ENCODE measurements around the gene SAMD13. TPM values are rescaled to one million over a fixed set of nuclear protein-coding genes. Genes with fewer than 3 reads are reported as not detected.

The SAMD13 gene
- 1 to 10 TPM; 1.0 to 1.2 TPM for total RNA-seq

DNA sequence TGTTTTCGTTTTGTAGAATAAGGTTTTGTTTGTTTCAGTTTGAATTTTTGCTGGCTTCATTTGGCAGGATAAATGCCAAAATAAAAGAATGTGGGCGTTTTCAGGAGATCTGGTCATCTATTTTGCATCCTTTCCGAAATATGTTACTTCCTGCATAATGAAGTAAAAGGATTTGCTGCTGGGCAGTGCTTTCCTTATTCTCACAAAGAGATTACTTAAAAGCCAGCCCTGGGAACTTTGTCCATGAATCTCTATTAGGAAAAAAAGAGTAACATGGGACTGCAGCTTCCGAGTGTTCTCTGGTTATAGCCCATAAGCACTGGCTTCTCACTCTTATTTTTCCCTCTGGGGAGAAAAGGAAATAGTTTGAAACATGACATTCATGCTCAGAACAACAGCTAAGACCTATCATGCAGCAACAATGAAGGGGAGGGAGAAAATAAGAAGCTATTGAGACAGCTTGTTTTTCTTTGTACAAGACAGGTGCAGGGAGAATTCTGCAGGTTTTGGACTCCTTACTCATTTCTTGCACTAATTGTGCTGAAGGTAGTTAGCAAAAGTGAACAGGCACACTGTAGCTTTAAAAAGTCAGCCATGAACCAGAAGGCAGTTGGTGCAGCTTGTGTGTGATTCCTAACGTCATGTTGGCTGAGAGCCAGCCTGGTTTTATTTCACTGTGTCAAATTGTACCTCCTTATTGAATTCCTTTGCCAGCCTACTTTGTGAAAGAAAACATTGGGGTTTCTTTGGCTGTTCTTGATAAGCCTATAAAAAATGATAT, at the start of gene SAMD13:
Gene SAMD13 (plus strand): TSS at position 705 of the 781 bp plus-strand sequence. CDS start 1,527 bp downstream, outside the sequence.
- H3K27me3 Mint-ChIP-seq: peaks cover 3% of the 10 kb centered on the region
- intact Hi-C loops (cut with DNase I, micrococcal nuclease): loop anchor here (5.0 to 10.0 kb wide), 4 partner anchors 134 to 451 kb away; partner anchors contain the start of gene CTBS (in 1 of the 2)
- peak; percentile 75 for DNase-seq
- H3K4me3 Mint-ChIP-seq: peak within 1 kb of the TSS; percentile 64
- H3K9me3 Mint-ChIP-seq (ENCODE audit: low read depth): no peaks in the 10 kb centered on the region
- ChIA-PET CTCF (interaction anchor here (0.7 to 0.9 kb wide), 4 partner anchors 10 to 212 kb away, joined by 3 to 4 read pairs (median 3); partner anchors contain the start of gene PRKACB), POLR2A (interaction anchor here (0.7 kb wide), 1 partner anchor 123 kb away, joined by 3 read pairs; no protein-coding TSS in a partner anchor)
- peak; percentile 43 for ATAC-seq
- no peaks in the 10 kb centered on the region for H3K36me3 Mint-ChIP-seq (ENCODE audit: low read depth)
- H3K27ac Mint-ChIP-seq: peak within 1 kb of the TSS; percentile 49
- H3K4me1 Mint-ChIP-seq: peaks cover 43% of the 10 kb centered on the region

DNA sequence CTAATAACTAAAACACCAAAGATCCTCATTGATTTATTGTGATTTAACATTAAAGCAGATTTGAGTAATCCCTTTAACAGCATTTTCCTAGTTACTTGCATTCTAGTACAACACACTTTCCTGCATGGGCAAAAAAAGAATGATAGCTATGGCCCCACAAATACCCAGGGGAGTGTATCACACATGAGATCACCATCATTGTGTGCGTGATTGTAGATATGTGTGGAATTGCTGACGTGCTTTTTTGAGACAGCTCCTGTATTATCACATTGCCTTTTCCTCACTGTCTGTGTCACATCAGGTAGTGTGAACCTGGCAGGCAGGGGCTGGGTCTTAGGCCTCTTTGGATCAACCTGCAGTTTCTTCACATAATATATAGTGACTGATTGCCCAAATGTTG, 48.5 kb upstream of the SAMD13 start:
- Mint-ChIP-seq H3K4me1 (no peaks in the 10 kb centered on the region), H3K4me3 (no peak overlapping the region), H3K27me3 (no peaks in the 10 kb centered on the region), H3K27ac (no peak overlapping the region), H3K9me3 (ENCODE audit: low read depth) (peaks cover 14% of the 10 kb centered on the region), H3K36me3 (ENCODE audit: low read depth) (no peaks in the 10 kb centered on the region)
- DNase-seq: no peak
- ATAC-seq: no peak
- intact Hi-C loops (cut with DNase I, micrococcal nuclease): no loop called here
- ChIA-PET CTCF (no interaction called here), POLR2A (no interaction called here)

DNA sequence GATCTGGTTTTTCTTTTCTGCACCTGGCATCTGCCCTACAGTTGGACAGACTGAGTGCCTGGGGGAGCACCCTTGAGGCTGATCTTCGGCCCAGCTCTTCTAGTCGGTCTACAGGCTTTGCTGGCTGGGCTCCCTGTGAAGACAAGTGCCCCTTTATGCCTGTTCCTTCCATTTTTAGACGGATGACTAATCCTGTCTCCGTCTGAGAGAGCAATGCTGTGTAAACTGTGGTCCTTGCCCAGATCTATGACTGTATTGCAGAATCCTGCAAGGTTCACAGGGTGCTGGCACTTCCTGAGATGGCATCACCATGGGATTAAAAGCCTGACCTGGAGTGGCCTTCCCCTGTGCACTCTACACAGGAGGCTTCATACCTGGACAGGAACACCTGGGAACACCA, 47.6 kb upstream of the SAMD13 start:
- DNase-seq (no peak), ATAC-seq (no peak)
- intact Hi-C loops (cut with DNase I, micrococcal nuclease): no loop called here
- Mint-ChIP-seq H3K27me3 (no peaks in the 10 kb centered on the region), H3K27ac (no peak overlapping the region), H3K9me3 (ENCODE audit: low read depth) (peaks cover 14% of the 10 kb centered on the region), H3K4me3 (no peak overlapping the region), H3K36me3 (ENCODE audit: low read depth) (no peaks in the 10 kb centered on the region), H3K4me1 (no peaks in the 10 kb centered on the region)
- CTCF ChIA-PET: no interaction called here
- POLR2A ChIA-PET: no interaction called here

DNA sequence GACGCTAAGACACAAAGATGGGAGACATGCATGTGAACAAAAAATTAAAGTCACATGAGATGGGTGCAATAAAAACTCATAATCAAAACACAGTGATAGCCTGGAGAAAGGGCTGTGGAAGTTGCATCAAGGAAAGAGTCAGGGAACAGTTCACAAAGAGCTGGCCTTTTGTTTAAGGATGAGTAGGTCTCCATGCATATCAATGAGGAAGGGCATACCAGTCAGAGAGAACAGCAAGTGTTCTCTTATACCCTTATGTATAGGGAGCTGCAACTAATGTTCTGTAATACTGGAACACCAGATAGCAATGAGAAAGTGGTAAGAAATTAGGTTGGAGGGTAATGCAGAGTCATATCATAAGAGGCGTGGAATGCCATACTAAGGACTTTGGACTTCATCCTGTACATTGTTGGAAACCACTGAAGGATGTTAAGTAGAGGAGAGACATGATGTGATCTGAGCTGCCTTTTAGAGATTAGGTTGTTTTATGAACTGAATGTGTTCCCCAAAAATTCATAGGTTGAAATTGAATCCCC, 46.7 kb upstream of the SAMD13 start:
- CTCF ChIA-PET: no interaction called here
- no peaks in the 10 kb centered on the region for H3K4me1 Mint-ChIP-seq
- H3K36me3 Mint-ChIP-seq (ENCODE audit: low read depth): no peaks in the 10 kb centered on the region
- POLR2A ChIA-PET: no interaction called here
- ATAC-seq (no peak), DNase-seq (no peak)
- no peak overlapping the region for H3K27ac Mint-ChIP-seq
- H3K27me3 Mint-ChIP-seq: no peaks in the 10 kb centered on the region
- H3K4me3 Mint-ChIP-seq: no peak overlapping the region
- intact Hi-C loops (cut with DNase I, micrococcal nuclease): no loop called here
- peaks cover 14% of the 10 kb centered on the region for H3K9me3 Mint-ChIP-seq (ENCODE audit: low read depth)

DNA sequence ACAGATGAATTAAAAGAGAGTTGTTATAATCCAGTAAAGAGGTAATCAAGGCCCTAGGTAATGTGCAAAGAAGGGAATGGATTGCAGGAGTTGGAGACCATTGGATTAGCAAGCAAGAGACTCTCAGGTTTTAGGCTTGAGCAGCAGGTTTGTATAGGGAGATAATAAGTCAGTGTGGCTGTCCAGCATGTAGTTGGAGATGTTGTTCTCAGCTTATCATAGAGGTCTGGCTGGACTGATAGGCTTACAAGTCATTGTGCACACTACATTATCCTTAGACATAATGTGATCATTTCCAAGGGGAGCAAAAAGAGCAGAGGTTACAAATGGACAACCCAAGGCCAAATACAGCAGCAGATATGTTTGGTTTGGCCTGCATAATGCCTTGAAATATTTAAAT, 45.9 kb upstream of the SAMD13 start:
- no peaks in the 10 kb centered on the region for H3K27me3 Mint-ChIP-seq
- DNase-seq: no peak
- CTCF ChIA-PET: interaction anchor here (0.8 kb wide), 1 partner anchor 269 kb away, joined by 3 read pairs; no protein-coding TSS in a partner anchor
- no peak overlapping the region for H3K4me3 Mint-ChIP-seq
- peaks cover 8% of the 10 kb centered on the region for H3K9me3 Mint-ChIP-seq (ENCODE audit: low read depth)
- no peaks in the 10 kb centered on the region for H3K4me1 Mint-ChIP-seq
- POLR2A ChIA-PET: no interaction called here
- no peaks in the 10 kb centered on the region for H3K36me3 Mint-ChIP-seq (ENCODE audit: low read depth)
- intact Hi-C loops (cut with DNase I, micrococcal nuclease): no loop called here
- no peak overlapping the region for H3K27ac Mint-ChIP-seq
- ATAC-seq: no peak

- Mint-ChIP-seq H3K9me3 (ENCODE audit: low read depth) (no peaks in the 10 kb centered on the region), H3K27ac (no peak overlapping the region), H3K36me3 (ENCODE audit: low read depth) (no peaks in the 10 kb centered on the region), H3K4me3 (no peak overlapping the region), H3K4me1 (no peaks in the 10 kb centered on the region), H3K27me3 (no peaks in the 10 kb centered on the region)
- no peak for ATAC-seq
- intact Hi-C loops (cut with DNase I, micrococcal nuclease): no loop called here
- ChIA-PET POLR2A (no interaction called here), CTCF (no interaction called here)
- DNase-seq: no peak
These were observed 43.9 kb upstream of the SAMD13 start for GRCh38 chr1:84257617-84258016.

DNA sequence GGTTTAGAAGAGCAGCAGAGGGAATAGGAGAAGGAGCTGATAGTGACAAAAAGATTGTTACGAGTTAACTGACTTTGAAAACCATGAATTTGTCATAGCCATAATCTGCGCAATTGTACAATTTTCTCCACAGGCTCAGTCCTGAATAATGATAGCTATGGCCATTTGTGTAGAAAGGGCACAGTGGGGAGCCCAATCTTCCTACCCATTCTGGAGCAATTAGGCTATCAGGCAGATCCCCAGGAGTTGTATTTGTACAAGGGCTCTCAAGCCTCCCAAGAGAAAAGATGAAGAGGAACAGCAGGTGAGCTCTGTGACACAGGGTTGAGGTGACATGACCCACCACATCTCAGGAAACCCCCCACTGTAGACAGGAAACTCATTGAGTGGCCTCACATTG, 42.1 kb upstream of the SAMD13 start:
- no peaks in the 10 kb centered on the region for H3K36me3 Mint-ChIP-seq (ENCODE audit: low read depth)
- H3K27me3 Mint-ChIP-seq: no peaks in the 10 kb centered on the region
- no peak overlapping the region for H3K27ac Mint-ChIP-seq
- intact Hi-C loops (cut with DNase I, micrococcal nuclease): no loop called here
- H3K4me1 Mint-ChIP-seq: no peaks in the 10 kb centered on the region
- no peak for ATAC-seq
- no peak overlapping the region for H3K4me3 Mint-ChIP-seq
- no peaks in the 10 kb centered on the region for H3K9me3 Mint-ChIP-seq (ENCODE audit: low read depth)
- ChIA-PET CTCF (no interaction called here), POLR2A (no interaction called here)
- DNase-seq: no peak

- DNase-seq (no peak), ATAC-seq (no peak)
- Mint-ChIP-seq H3K27ac (no peak overlapping the region), H3K36me3 (ENCODE audit: low read depth) (no peaks in the 10 kb centered on the region), H3K4me3 (no peak overlapping the region), H3K4me1 (no peaks in the 10 kb centered on the region), H3K27me3 (no peaks in the 10 kb centered on the region), H3K9me3 (ENCODE audit: low read depth) (no peaks in the 10 kb centered on the region)
- intact Hi-C loops (cut with DNase I, micrococcal nuclease): no loop called here
- ChIA-PET POLR2A (no interaction called here), CTCF (interaction anchor here (0.7 kb wide), 1 partner anchor 28 kb away, joined by 3 read pairs; no protein-coding TSS in a partner anchor)
These were observed 41.5 kb upstream of the SAMD13 start for GRCh38 chr1:84259989-84260388.

DNA sequence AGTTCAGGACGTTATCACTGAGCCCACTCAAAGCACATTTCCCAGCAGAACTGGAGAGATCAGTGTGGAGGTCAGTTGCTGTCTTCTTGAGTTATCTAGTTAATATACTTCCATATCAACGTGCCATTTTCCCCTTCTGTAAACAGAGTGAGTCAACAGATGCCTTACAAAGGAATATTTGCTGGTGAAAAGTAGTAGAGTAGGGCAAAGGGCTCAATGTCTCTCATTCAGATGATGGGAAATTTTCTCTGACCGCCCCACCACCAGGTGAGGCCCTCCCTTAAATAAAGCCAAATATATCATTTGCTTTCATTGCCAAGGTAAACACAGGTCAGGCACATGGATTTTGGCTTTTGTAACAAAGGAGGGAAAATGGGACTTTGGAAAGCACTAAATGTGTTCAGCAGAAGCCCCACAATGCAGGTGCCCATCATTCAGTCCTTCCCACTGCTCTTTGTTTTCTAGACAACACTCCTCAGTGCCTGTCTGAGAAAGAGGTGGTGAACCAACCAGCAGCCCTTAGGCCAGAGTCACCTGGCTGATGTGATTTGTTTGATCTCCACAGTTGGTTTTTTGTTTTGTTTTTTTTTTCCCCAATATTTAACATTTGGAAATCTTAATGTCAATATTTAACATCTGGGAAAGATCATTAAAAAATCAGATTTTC, 40.5 kb upstream of the SAMD13 start:
- POLR2A ChIA-PET: no interaction called here
- intact Hi-C loops (cut with DNase I, micrococcal nuclease): no loop called here
- H3K36me3 Mint-ChIP-seq (ENCODE audit: low read depth): no peaks in the 10 kb centered on the region
- no peaks in the 10 kb centered on the region for H3K4me1 Mint-ChIP-seq
- DNase-seq (no peak), ATAC-seq (no peak)
- no peaks in the 10 kb centered on the region for H3K9me3 Mint-ChIP-seq (ENCODE audit: low read depth)
- CTCF ChIA-PET: no interaction called here
- H3K27me3 Mint-ChIP-seq: no peaks in the 10 kb centered on the region
- H3K4me3 Mint-ChIP-seq: no peak overlapping the region
- no peak overlapping the region for H3K27ac Mint-ChIP-seq

- no peak for DNase-seq
- Mint-ChIP-seq H3K9me3 (ENCODE audit: low read depth) (no peaks in the 10 kb centered on the region), H3K36me3 (ENCODE audit: low read depth) (no peaks in the 10 kb centered on the region), H3K4me1 (no peaks in the 10 kb centered on the region), H3K27me3 (no peaks in the 10 kb centered on the region), H3K4me3 (no peak overlapping the region), H3K27ac (no peak overlapping the region)
- intact Hi-C loops (cut with DNase I, micrococcal nuclease): no loop called here
- ChIA-PET CTCF (interaction anchor here (0.9 kb wide), 1 partner anchor 195 kb away, joined by 3 read pairs; no protein-coding TSS in a partner anchor), POLR2A (no interaction called here)
- no peak for ATAC-seq
These were observed 36.5 kb upstream of the SAMD13 start for GRCh38 chr1:84264961-84265360.

DNA sequence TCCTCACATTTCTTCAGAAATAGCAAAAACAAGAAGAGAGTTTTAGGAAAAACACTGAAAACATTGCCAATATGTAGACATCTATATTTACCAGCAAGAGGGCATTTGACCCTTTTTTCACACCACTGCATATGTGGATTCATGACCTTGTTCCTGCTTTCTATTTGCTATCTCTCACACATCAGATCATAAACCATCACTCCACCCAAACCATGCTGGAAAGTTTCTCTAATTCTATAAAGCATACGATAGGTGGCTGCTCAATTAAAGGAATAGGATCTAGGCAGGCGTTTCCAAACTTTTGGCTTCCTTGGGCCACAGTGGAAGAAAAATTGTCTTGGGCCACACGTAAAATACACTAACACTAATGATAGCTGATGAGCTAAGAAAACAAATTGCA, 35.6 kb upstream of the SAMD13 start:
- no peak overlapping the region for H3K4me3 Mint-ChIP-seq
- peaks cover 2% of the 10 kb centered on the region for H3K4me1 Mint-ChIP-seq
- POLR2A ChIA-PET: no interaction called here
- DNase-seq: no peak
- intact Hi-C loops (cut with DNase I, micrococcal nuclease): no loop called here
- no peak overlapping the region for H3K27ac Mint-ChIP-seq
- CTCF ChIA-PET: interaction anchor here (0.7 to 1.1 kb wide), 3 partner anchors 14 to 196 kb away, joined by 3 to 4 read pairs (median 3); no protein-coding TSS in a partner anchor
- H3K27me3 Mint-ChIP-seq: no peaks in the 10 kb centered on the region
- H3K36me3 Mint-ChIP-seq (ENCODE audit: low read depth): no peaks in the 10 kb centered on the region
- H3K9me3 Mint-ChIP-seq (ENCODE audit: low read depth): no peaks in the 10 kb centered on the region
- no peak for ATAC-seq

DNA sequence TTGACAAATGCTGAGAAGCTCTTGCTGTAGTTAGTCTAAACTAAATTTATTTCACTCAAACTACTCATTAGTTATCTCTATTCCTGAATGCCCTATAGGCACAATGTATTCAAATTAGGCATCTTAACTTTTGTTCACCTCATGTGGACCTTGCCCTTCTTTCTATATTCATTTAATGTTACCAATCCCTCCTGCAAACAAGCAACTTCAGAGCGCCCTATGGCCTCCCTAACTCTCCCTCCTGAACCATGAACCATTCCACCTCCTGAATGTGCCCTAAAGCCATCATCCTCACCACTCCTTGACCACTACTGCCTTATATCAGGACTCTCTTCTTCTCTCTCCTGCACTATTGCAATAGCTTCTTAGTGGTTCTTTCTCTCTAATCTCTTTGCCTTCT, 34.8 kb upstream of the SAMD13 start:
- intact Hi-C loops (cut with DNase I, micrococcal nuclease): no loop called here
- no peak overlapping the region for H3K27ac Mint-ChIP-seq
- peaks cover 10% of the 10 kb centered on the region for H3K4me1 Mint-ChIP-seq
- no peak overlapping the region for H3K4me3 Mint-ChIP-seq
- ATAC-seq (no peak), DNase-seq (no peak)
- ChIA-PET POLR2A (no interaction called here), CTCF (interaction anchor here (1.1 kb wide), 1 partner anchor 86 kb away, joined by 3 read pairs; no protein-coding TSS in a partner anchor)
- H3K9me3 Mint-ChIP-seq (ENCODE audit: low read depth): no peaks in the 10 kb centered on the region
- no peaks in the 10 kb centered on the region for H3K36me3 Mint-ChIP-seq (ENCODE audit: low read depth)
- H3K27me3 Mint-ChIP-seq: no peaks in the 10 kb centered on the region

Data from activated CD4-positive, alpha-beta T cell treated with anti-CD3 and anti-CD28 coated beads for 36 hours (primary cell).